Stomach (tissue), 9 donors: ENCODE measurements around the gene PCSK2. TPM values are rescaled to one million over a fixed set of nuclear protein-coding genes. Genes with fewer than 3 reads are reported as not detected.
A peak's percentile ranks its signal among the peaks of the same experiment; 100 is the strongest.

Experiments
- DNase-seq, 2 donors: peaks; one replicate each; pipeline versions ENCODE4 v3.0.0 to v3.0.0-alpha.2; 2013 to 2019
- H3K27ac ChIP-seq, 5 donors: fragments of 200-600 bp in 4 of 5; sonication (generic) in 4 of 5; one replicate each; pipeline ENCODE4 v1.5.1; 2013 to 2019; ENCODE audit warnings: mild to moderate bottlenecking in 1 of 5, moderate library complexity in 1 of 5
- H3K27me3 ChIP-seq, 3 donors: fragments of 200-600 bp; sonication (generic); one replicate each; pipeline ENCODE4 v1.5.1; 2017 to 2019; ENCODE audit warnings: mixed run types in 1 of 3
- H3K36me3 ChIP-seq, 4 donors: fragments of 200-600 bp; sonication (generic); 1 replicate in 3 of 4; 2 replicates in 1 of 4; pipeline ENCODE4 v1.5.1; 2016 to 2019
- H3K4me1 ChIP-seq, 4 donors: fragments of 200-600 bp; sonication (generic); one replicate each; pipeline ENCODE4 v1.5.1; 2016 to 2019
- H3K4me3 ChIP-seq, 4 donors: fragments of 200-600 bp; sonication (generic) in 3 of 4; one replicate each; pipeline ENCODE4 v1.5.1; 2016 to 2019; ENCODE audit warnings: mild to moderate bottlenecking in 1 of 4
- H3K9me3 ChIP-seq, 4 donors: fragments of 200-600 bp; sonication (generic); one replicate each; pipeline ENCODE4 v1.5.1; 2016 to 2019
- EP300 ChIP-seq: sonication (generic); formaldehyde crosslinking; IDR thresholded peaks from one replicate; pipeline ENCODE4 v1.6.1; 2017; ENCODE audit warnings: antibody characterized with exemption
- POLR2A ChIP-seq, 4 donors: fragments of 450-650 bp; IDR thresholded peaks; one replicate each; pipeline ENCODE4 v1.6.1; 2016; ENCODE audit warnings: antibody characterized with exemption in 4 of 4, control low read depth in 2 of 4, mild to moderate bottlenecking in 1 of 4, moderate library complexity in 1 of 4
- POLR2AphosphoS5 ChIP-seq, 3 donors: sonication (generic); formaldehyde crosslinking; IDR thresholded peaks; one replicate each; pipeline ENCODE4 v1.6.1; 2016; ENCODE audit warnings: antibody characterized with exemption in 3 of 3
- WGBS, 5 donors: extraction: QIAGEN DNeasy Blood & Tissue Kit in 3 of 5; methylation state at CpG; one replicate each; pipeline versions ENCODE4 v1.1.5 to v1.1.7; 2013 to 2018; 5-methylcytosine and 5-hydroxymethylcytosine counted together
- intact Hi-C: fragments of 100-400 bp; cut with DNase I; formaldehyde crosslinking; loops from one replicate; pipeline ENCODE4 v1.15.1; 2023; ENCODE audit warnings: low total_unique reads
- polyA plus RNA-seq, 3 donors: library from polyadenylated mRNA; stranded (reverse); fragments of 200-250 nt; gene quantifications; one replicate each; pipeline ENCODE4 v1.2.3, GENCODE V29; 2013
- total RNA-seq, 5 donors: library from RNA; depleted of rRNA; stranded (reverse); fragments of >200 nt; gene quantifications; one replicate each; pipeline versions ENCODE4 v1.1.0 to v1.2.3, GENCODE V29; 2014 to 2016
- TF ChIP-seq, protein P1 (sequence below), 7 experiments: fragments of 450-650 bp in 4 of 7; fragments of 200-600 bp in 3 of 7; sonication (generic) in 3 of 7; IDR thresholded peaks; one replicate each; pipeline ENCODE4 v1.5.1; 2016 to 2019; ENCODE audit warnings: antibody characterized with exemption in 7 of 7, control low read depth in 2 of 7, mild to moderate bottlenecking in 1 of 7
- donor health status: healthy with polysubstance abuse.
- donor health status: Bipolar disorder and iron deficiency.
- donor health status: healthy.

Gene PCSK2
- total and polyA plus RNA-seq, 8 donors = 0.15 to 3.7 (median 1.2) TPM; not detected in 2

DNA sequence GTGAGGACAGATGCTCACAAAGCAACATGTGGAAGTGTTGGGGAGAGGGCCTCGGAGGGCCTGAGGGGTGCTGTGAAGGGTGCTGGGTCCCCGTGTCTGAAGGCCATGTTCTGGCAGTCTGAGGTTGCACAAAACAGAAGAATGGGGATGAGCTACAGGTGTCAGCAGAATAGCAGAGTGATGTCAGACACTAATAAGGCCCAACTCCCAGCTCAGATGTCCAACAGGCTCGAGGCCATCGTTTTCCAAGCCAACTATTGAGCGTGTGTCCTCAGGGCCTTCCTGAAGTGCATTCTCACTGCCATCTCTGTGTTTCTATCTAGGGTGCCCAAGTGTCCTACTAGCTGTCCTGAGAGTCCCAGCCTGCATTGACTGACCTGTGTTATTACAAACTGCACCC is 296.5 kb downstream of the PCSK2 start:
- Histone ChIP-seq H3K4me3 (no peak overlapping the region), H3K4me1 (no peaks in the 10 kb centered on the region), H3K27me3 (no peaks in the 10 kb centered on the region), H3K9me3 (no peaks in the 10 kb centered on the region), H3K27ac (no peak overlapping the region), H3K36me3 (no peaks in the 10 kb centered on the region)
- TF ChIP-seq POLR2AphosphoS5 (IDR thresholded peaks at IDR 0.05) (no peak), EP300 (no peak), POLR2A (IDR thresholded peaks at IDR 0.05) (no peak)
- TF ChIP-seq, protein P1, sequence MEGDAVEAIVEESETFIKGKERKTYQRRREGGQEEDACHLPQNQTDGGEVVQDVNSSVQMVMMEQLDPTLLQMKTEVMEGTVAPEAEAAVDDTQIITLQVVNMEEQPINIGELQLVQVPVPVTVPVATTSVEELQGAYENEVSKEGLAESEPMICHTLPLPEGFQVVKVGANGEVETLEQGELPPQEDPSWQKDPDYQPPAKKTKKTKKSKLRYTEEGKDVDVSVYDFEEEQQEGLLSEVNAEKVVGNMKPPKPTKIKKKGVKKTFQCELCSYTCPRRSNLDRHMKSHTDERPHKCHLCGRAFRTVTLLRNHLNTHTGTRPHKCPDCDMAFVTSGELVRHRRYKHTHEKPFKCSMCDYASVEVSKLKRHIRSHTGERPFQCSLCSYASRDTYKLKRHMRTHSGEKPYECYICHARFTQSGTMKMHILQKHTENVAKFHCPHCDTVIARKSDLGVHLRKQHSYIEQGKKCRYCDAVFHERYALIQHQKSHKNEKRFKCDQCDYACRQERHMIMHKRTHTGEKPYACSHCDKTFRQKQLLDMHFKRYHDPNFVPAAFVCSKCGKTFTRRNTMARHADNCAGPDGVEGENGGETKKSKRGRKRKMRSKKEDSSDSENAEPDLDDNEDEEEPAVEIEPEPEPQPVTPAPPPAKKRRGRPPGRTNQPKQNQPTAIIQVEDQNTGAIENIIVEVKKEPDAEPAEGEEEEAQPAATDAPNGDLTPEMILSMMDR (IDR thresholded peaks at IDR 0.05) = no peak
- intact Hi-C loops = no loop called here
- no peak for DNase-seq
- WGBS, 5 donors = 79 to 90% (median 81%) methylated on average over 5 of the region's 5 CpGs

DNA sequence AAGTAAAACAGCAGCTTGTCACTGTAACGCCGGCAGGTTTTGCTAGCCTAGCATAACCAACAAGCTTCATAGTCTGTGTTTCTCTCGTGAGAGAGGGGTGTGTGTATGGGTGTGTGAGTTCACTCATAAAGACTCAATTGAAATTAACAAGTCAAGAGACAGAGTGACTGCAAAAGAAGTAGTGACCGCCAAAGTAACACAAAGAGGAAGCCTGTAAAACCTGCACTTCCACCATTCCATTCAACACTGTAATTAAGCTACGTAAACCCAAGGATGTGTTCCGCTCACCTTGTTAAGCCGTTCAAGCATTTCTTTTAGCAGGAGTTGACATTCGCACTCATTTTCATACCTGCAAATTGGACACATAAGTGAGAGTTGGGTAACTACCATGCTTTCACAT is 297.7 kb downstream of the PCSK2 start:
- intact Hi-C loops = no loop called here
- DNase-seq = peak in 1 of 2 donors; percentile 47
- WGBS, 5 donors = 63 to 76% (median 67%) methylated on average over 8 of the region's 8 CpGs
- no peak overlapping the region for H3K4me3 ChIP-seq
- H3K4me1 ChIP-seq = no peaks in the 10 kb centered on the region
- no peaks in the 10 kb centered on the region for H3K36me3 ChIP-seq
- no peaks in the 10 kb centered on the region for H3K27me3 ChIP-seq
- H3K27ac ChIP-seq = no peak overlapping the region
- no peak for TF ChIP-seq POLR2AphosphoS5 (IDR thresholded peaks at IDR 0.05)
- TF ChIP-seq POLR2A (IDR thresholded peaks at IDR 0.05) = no peak
- TF ChIP-seq, protein P1 (IDR thresholded peaks at IDR 0.05) = no peak
- no peak for TF ChIP-seq EP300
- H3K9me3 ChIP-seq = no peaks in the 10 kb centered on the region

GRCh38 chr20:17525132-17525531 is 298.3 kb downstream of the PCSK2 start:
- H3K9me3 ChIP-seq = no peaks in the 10 kb centered on the region
- no peaks in the 10 kb centered on the region for H3K27me3 ChIP-seq
- H3K4me3 ChIP-seq = no peak overlapping the region
- 91 to 96% (median 95%) methylated on average over 5 of the region's 5 CpGs for WGBS, 5 donors
- H3K4me1 ChIP-seq = no peaks in the 10 kb centered on the region
- no peak for DNase-seq
- H3K27ac ChIP-seq = no peak overlapping the region
- TF ChIP-seq POLR2A (IDR thresholded peaks at IDR 0.05) = no peak
- TF ChIP-seq, protein P1 (IDR thresholded peaks at IDR 0.05) = no peak
- no peak for TF ChIP-seq EP300
- no peak for TF ChIP-seq POLR2AphosphoS5 (IDR thresholded peaks at IDR 0.05)
- no peaks in the 10 kb centered on the region for H3K36me3 ChIP-seq
- intact Hi-C loops = no loop called here

DNA sequence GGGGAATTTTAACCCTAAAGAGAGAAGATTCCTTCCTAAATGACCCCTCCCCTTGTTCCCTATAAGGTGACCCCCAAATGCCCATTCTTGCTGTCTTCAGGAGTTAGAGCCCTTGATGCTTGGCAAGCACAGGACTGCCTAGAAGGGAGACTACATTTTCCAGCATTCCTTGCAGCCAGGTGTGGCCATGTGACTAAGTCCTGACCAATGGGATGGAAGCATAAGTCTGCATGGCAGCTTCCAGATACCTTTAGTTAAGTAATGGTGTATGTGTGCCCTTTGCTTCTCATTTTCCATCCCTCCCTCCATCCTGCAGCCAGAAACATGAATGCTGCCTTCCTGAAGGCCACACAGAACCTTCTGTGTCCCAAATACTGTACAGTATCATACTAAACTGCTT is 298.8 kb downstream of the PCSK2 start:
- TF ChIP-seq POLR2AphosphoS5 (IDR thresholded peaks at IDR 0.05) = peak in 1 of 3 donors; percentile 10
- TF ChIP-seq, protein P1 (IDR thresholded peaks at IDR 0.05) = no peak
- no peaks in the 10 kb centered on the region for H3K9me3 ChIP-seq
- peak; percentile 32 to 73 for DNase-seq
- peaks cover 0 to 5% (median 3%) of the 10 kb centered on the region in 4 donors for H3K4me1 ChIP-seq
- H3K27me3 ChIP-seq = peaks cover 0 to 2% (median 0%) of the 10 kb centered on the region in 3 donors
- intact Hi-C loops = no loop called here
- H3K36me3 ChIP-seq = no peaks in the 10 kb centered on the region
- no peak overlapping the region for H3K4me3 ChIP-seq
- no peak overlapping the region for H3K27ac ChIP-seq
